ENCODE measurements around the gene TRPM1.

Gene TRPM1

GRCh38 chr15:31101262-31102038 is at the start of gene TRPM1:
TRPM1 (minus strand) TSS chr15:31101725; CDS start chr15:31081355, 20,370 bp downstream.
- Histone ChIP-seq H3K9me3 (ENCODE audit: control insufficient read depth, insufficient read depth, low read length) (no peaks in the 10 kb centered on the region), H3K4me1 (ENCODE audit: insufficient read depth, low read length) (peaks cover 11% of the 10 kb centered on the region), H3K9ac (ENCODE audit: low read depth, low read length) (no peak within 1 kb of the TSS), H3K36me3 (ENCODE audit: insufficient read depth, low read length) (no peaks in the 10 kb centered on the region)

- H3K4me1 ChIP-seq (ENCODE audit: insufficient read depth, low read length) = peaks cover 42% of the 10 kb centered on the region
- no peaks in the 10 kb centered on the region for H3K9me3 ChIP-seq (ENCODE audit: control insufficient read depth, insufficient read depth, low read length)
- H3K9ac ChIP-seq (ENCODE audit: low read depth, low read length) = no peak overlapping the region
- no peaks in the 10 kb centered on the region for H3K36me3 ChIP-seq (ENCODE audit: insufficient read depth, low read length)
These were observed 49.3 kb upstream of the TRPM1 start for GRCh38 chr15:31150732-31151231.

- Histone ChIP-seq H3K9ac (ENCODE audit: low read depth, low read length) (no peak overlapping the region), H3K36me3 (ENCODE audit: insufficient read depth, low read length) (no peaks in the 10 kb centered on the region), H3K9me3 (ENCODE audit: control insufficient read depth, insufficient read depth, low read length) (no peaks in the 10 kb centered on the region), H3K4me1 (ENCODE audit: insufficient read depth, low read length) (peaks cover 38% of the 10 kb centered on the region)
These were observed 48.5 kb upstream of the TRPM1 start for GRCh38 chr15:31149987-31150386.

DNA sequence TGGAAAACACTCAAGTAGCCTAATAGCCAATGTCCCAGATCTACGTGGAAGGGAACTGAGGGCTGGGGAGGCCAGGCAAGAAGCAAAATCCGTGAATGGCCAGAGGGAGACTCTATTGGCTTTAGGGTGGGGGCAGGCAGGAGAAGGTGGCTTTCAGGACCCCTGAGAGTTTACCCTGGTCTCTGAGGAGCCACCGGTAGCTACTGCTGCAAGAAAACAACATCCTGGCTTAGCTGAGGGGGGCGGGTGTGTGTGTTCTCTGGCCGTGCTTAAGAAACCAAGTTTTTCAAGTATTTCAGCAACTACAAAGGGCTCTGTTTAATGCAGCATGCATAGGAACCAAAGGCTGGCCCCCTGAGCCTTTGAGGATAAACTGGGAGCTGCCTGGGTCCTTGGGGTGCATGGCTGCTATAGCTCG is 47.6 kb upstream of the TRPM1 start:
- H3K9me3 ChIP-seq (ENCODE audit: control insufficient read depth, insufficient read depth, low read length) = no peaks in the 10 kb centered on the region
- no peak overlapping the region for H3K9ac ChIP-seq (ENCODE audit: low read depth, low read length)
- no peaks in the 10 kb centered on the region for H3K36me3 ChIP-seq (ENCODE audit: insufficient read depth, low read length)
- peaks cover 36% of the 10 kb centered on the region for H3K4me1 ChIP-seq (ENCODE audit: insufficient read depth, low read length)

GRCh38 chr15:31148297-31149087 is 47.0 kb upstream of the TRPM1 start:
- Histone ChIP-seq H3K4me1 (ENCODE audit: insufficient read depth, low read length) (peaks cover 36% of the 10 kb centered on the region), H3K36me3 (ENCODE audit: insufficient read depth, low read length) (no peaks in the 10 kb centered on the region), H3K9me3 (ENCODE audit: control insufficient read depth, insufficient read depth, low read length) (no peaks in the 10 kb centered on the region), H3K9ac (ENCODE audit: low read depth, low read length) (0 out of 2 replicates have a peak overlapping the region, but pooled peaks have one; percentile 9)

DNA sequence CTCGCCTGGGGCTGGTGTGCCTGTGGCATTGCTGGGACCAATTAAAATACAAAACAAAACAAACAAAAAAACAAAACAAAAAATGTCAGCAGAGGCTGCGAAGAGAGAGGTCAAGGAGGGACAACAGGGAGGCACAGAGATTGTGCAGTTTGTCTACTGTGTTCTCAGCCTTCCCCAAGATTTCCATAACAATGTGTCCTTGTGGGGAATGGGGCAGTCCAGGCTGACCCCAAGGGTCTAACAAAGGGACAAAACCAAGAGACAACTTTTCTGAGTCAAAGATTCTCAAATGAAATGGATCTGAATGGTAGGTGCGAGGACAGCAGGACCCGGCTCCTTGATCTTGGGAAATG is 46.4 kb upstream of the TRPM1 start:
- Histone ChIP-seq H3K4me1 (ENCODE audit: insufficient read depth, low read length) (peaks cover 36% of the 10 kb centered on the region), H3K9me3 (ENCODE audit: control insufficient read depth, insufficient read depth, low read length) (no peaks in the 10 kb centered on the region), H3K9ac (ENCODE audit: low read depth, low read length) (0 out of 2 replicates have a peak overlapping the region, but pooled peaks have one; percentile 9), H3K36me3 (ENCODE audit: insufficient read depth, low read length) (no peaks in the 10 kb centered on the region)

DNA sequence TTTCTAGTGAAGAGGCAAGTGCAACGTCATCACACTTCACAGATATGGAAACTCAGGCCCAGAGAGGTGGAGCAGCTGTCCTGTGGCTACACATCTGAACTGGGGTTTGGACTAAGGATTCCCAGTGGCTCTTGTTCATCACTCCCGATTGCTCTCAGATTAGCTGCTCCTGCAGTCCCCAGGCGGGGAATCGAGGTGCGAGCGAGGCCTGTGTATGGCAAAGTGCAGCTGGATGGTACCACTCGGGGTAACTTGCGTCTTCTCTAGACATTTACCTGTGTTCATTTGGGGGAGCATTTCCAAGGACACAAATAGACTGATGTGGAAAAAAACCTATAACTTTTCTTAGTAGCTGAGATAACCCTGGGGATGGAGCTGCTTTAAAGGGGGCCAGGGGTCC is 45.9 kb upstream of the TRPM1 start:
- H3K4me1 ChIP-seq (ENCODE audit: insufficient read depth, low read length) = peaks cover 36% of the 10 kb centered on the region
- no peaks in the 10 kb centered on the region for H3K9me3 ChIP-seq (ENCODE audit: control insufficient read depth, insufficient read depth, low read length)
- no peak overlapping the region for H3K9ac ChIP-seq (ENCODE audit: low read depth, low read length)
- H3K36me3 ChIP-seq (ENCODE audit: insufficient read depth, low read length) = no peaks in the 10 kb centered on the region

GRCh38 chr15:31145271-31145911 is 43.9 kb upstream of the TRPM1 start:
- no peak overlapping the region for H3K9ac ChIP-seq (ENCODE audit: low read depth, low read length)
- H3K9me3 ChIP-seq (ENCODE audit: control insufficient read depth, insufficient read depth, low read length) = no peaks in the 10 kb centered on the region
- no peaks in the 10 kb centered on the region for H3K36me3 ChIP-seq (ENCODE audit: insufficient read depth, low read length)
- peaks cover 24% of the 10 kb centered on the region for H3K4me1 ChIP-seq (ENCODE audit: insufficient read depth, low read length)

GRCh38 chr15:31141792-31142191 is 40.3 kb upstream of the TRPM1 start:
- Histone ChIP-seq H3K9me3 (ENCODE audit: control insufficient read depth, insufficient read depth, low read length) (no peaks in the 10 kb centered on the region), H3K4me1 (ENCODE audit: insufficient read depth, low read length) (no peaks in the 10 kb centered on the region), H3K9ac (ENCODE audit: low read depth, low read length) (no peak overlapping the region), H3K36me3 (ENCODE audit: insufficient read depth, low read length) (no peaks in the 10 kb centered on the region)

DNA sequence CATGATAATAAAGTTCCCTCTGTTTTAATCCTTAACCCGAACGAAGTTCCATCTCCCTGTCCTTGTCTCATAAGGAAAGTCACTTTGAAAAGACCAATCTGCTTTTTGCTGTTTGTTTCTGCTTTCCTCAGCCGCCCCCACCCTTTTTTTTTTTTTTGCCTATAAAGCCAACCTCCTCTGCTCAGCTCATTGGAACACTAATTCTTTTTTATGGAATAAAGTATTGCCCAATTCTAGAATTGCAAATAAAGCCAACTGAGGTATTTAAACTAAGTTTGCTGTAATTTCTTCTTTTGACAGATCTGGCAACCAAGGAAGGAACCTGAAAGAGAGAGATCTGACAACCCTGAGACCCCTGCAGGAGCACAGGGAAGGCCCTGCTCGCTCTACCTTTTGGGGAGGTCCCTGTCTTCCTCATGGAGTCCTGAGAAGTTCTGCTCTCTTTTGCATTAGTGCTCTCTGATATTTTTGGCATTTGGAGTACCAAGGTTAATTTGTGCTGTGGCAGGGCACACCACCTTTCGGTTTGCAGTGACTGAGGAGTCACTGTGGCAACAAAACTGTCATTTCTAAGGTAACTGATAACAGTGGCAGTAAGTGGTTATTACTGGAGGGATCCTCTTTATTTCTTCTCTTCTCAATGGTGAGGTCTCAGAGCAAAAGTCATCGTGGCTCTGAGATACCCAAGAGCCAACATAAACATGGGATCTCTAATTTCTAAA is 35.2 kb upstream of the TRPM1 start:
- no peaks in the 10 kb centered on the region for H3K4me1 ChIP-seq (ENCODE audit: insufficient read depth, low read length)
- peaks cover 8% of the 10 kb centered on the region for H3K9me3 ChIP-seq (ENCODE audit: control insufficient read depth, insufficient read depth, low read length)
- no peaks in the 10 kb centered on the region for H3K36me3 ChIP-seq (ENCODE audit: insufficient read depth, low read length)
- H3K9ac ChIP-seq (ENCODE audit: low read depth, low read length) = no peak overlapping the region

GRCh38 chr15:31136016-31136415 is 34.5 kb upstream of the TRPM1 start:
- Histone ChIP-seq H3K9ac (ENCODE audit: low read depth, low read length) (no peak overlapping the region), H3K4me1 (ENCODE audit: insufficient read depth, low read length) (no peaks in the 10 kb centered on the region), H3K9me3 (ENCODE audit: control insufficient read depth, insufficient read depth, low read length) (peaks cover 8% of the 10 kb centered on the region), H3K36me3 (ENCODE audit: insufficient read depth, low read length) (no peaks in the 10 kb centered on the region)

- H3K9me3 ChIP-seq (ENCODE audit: control insufficient read depth, insufficient read depth, low read length) = peaks cover 8% of the 10 kb centered on the region
- no peaks in the 10 kb centered on the region for H3K4me1 ChIP-seq (ENCODE audit: insufficient read depth, low read length)
- no peaks in the 10 kb centered on the region for H3K36me3 ChIP-seq (ENCODE audit: insufficient read depth, low read length)
- no peak overlapping the region for H3K9ac ChIP-seq (ENCODE audit: low read depth, low read length)
These were observed 34.0 kb upstream of the TRPM1 start for GRCh38 chr15:31135523-31135922.

DNA sequence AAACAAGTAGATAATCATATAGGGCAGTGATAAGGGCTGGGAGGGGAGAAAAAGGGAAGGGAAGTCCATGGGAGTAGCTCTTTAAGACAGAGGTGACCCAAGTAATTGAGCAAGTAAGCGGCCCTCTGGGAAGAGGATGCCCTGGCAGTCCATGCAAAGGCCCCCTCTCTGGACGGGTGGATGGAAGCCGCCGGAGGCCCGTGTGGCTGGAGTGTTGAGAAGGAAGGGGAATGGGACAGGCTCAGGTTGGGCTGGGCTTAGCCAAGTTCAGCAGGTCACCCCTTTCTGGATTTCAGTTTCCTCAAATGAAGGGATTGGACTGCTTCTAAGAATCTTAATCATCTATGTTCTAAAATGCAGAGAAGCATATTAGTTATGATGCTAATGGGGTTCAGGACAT is 32.4 kb upstream of the TRPM1 start:
- Histone ChIP-seq H3K9me3 (ENCODE audit: control insufficient read depth, insufficient read depth, low read length) (peaks cover 8% of the 10 kb centered on the region), H3K9ac (ENCODE audit: low read depth, low read length) (no peak overlapping the region), H3K36me3 (ENCODE audit: insufficient read depth, low read length) (no peaks in the 10 kb centered on the region), H3K4me1 (ENCODE audit: insufficient read depth, low read length) (no peaks in the 10 kb centered on the region)

- no peaks in the 10 kb centered on the region for H3K4me1 ChIP-seq (ENCODE audit: insufficient read depth, low read length)
- H3K9me3 ChIP-seq (ENCODE audit: control insufficient read depth, insufficient read depth, low read length) = peaks cover 8% of the 10 kb centered on the region
- no peak overlapping the region for H3K9ac ChIP-seq (ENCODE audit: low read depth, low read length)
- no peaks in the 10 kb centered on the region for H3K36me3 ChIP-seq (ENCODE audit: insufficient read depth, low read length)
These were observed 30.4 kb upstream of the TRPM1 start for GRCh38 chr15:31131853-31132375.

All from ES-I3 (cell line).